Neural progenitor cell (in vitro differentiated cells): ENCODE data around the gene CYYR1. TPM values are rescaled to one million over a fixed set of nuclear protein-coding genes. Genes with fewer than 3 reads are reported as not detected.
"Not testable (repeated sequence)": the region's sequence is repeated elsewhere in the genome, so short reads cannot be mapped to it uniquely, and the experiment has no call there.

Experiments
- DNase-seq: peaks from one replicate; pipeline ENCODE4 v3.0.0-alpha.2; 2016; ENCODE audit warnings: low spot score
- H2AFZ ChIP-seq: fragments of 200-600 bp; sonication (generic); replicated peaks from 2 replicates; pipeline ENCODE4 v1.6.1; 2016; ENCODE audit warnings: antibody characterized with exemption
- H3F3A ChIP-seq: fragments of 200-600 bp; sonication (generic); 2 replicates; pipeline ENCODE4 v1.6.1; 2016; ENCODE audit warnings: antibody characterized with exemption, low read depth
- H3K27ac ChIP-seq: fragments of 200-600 bp; sonication (generic); 2 replicates; pipeline ENCODE4 v1.5.1; 2016; ENCODE audit warnings: mild to moderate bottlenecking
- H3K27me3 ChIP-seq: fragments of 200-600 bp; sonication (generic); 2 replicates; pipeline ENCODE4 v1.6.1; 2016; ENCODE audit warnings: mild to moderate bottlenecking, moderate library complexity
- H3K36me3 ChIP-seq: fragments of 200-600 bp; sonication (generic); 2 replicates; pipeline ENCODE4 v1.5.1; 2016
- H3K4me1 ChIP-seq: fragments of 200-600 bp; sonication (generic); 2 replicates; pipeline ENCODE4 v1.6.1; 2016; ENCODE audit warnings: mixed run types
- H3K4me2 ChIP-seq: fragments of 200-600 bp; sonication (generic); 2 replicates; pipeline ENCODE4 v1.6.1; 2016
- H3K4me3 ChIP-seq: fragments of 200-600 bp; sonication (generic); 2 replicates; pipeline ENCODE4 v1.5.1; 2016
- H3K79me2 ChIP-seq: fragments of 200-600 bp; sonication (generic); 2 replicates; pipeline ENCODE4 v1.6.1; 2016; ENCODE audit warnings: low read depth
- H3K9ac ChIP-seq: fragments of 200-600 bp; sonication (generic); 2 replicates; pipeline ENCODE4 v1.6.1; 2016
- H3K9me3 ChIP-seq: fragments of 200-600 bp; sonication (generic); 2 replicates; pipeline ENCODE4 v1.5.1; 2016; ENCODE audit warnings: low read depth
- H4K20me1 ChIP-seq: fragments of 200-600 bp; sonication (generic); 2 replicates; pipeline ENCODE4 v1.6.1; 2016; ENCODE audit warnings: low read depth
- H3K27ac Mint-ChIP-seq: 3 replicates; pipeline ENCODE4 v1.8.0; 2021; ENCODE audit warnings: mixed read lengths
- H3K27me3 Mint-ChIP-seq: 2 replicates; pipeline ENCODE4 v1.8.0; 2022; ENCODE audit warnings: low read depth, mild to moderate bottlenecking, inconsistent platforms, moderate library complexity, mixed read lengths; ENCODE audit not compliant: insufficient read depth
- H3K36me3 Mint-ChIP-seq: 3 replicates; pipeline ENCODE4 v1.8.0; 2021; ENCODE audit warnings: mixed read lengths
- H3K4me1 Mint-ChIP-seq: 3 replicates; pipeline ENCODE4 v1.8.0; 2021; ENCODE audit warnings: mixed read lengths
- H3K4me3 Mint-ChIP-seq: 3 replicates; pipeline ENCODE4 v1.8.0; 2021; ENCODE audit warnings: mild to moderate bottlenecking, moderate library complexity, mixed read lengths
- H3K9me3 Mint-ChIP-seq: 3 replicates; pipeline ENCODE4 v1.8.0; 2020; ENCODE audit warnings: mixed read lengths
- EZH2 ChIP-seq: fragments of 200-600 bp; sonication (generic); IDR thresholded peaks from 2 replicates; pipeline ENCODE4 v1.6.1; 2017; ENCODE audit warnings: antibody characterized with exemption, mild to moderate bottlenecking, moderate library complexity
- EZH2phosphoT487 ChIP-seq: fragments of 200-600 bp; sonication (generic); IDR thresholded peaks from 2 replicates; pipeline ENCODE4 v1.6.1; 2017; ENCODE audit warnings: antibody characterized with exemption
- total RNA-seq: library from RNA; depleted of rRNA; stranded (reverse); fragments of >200 nt; gene quantifications from 2 replicates; pipeline ENCODE4 v1.2.3, GENCODE V29; 2015; ENCODE audit warnings: low replicate concordance
- TF ChIP-seq, protein P1 (sequence below): fragments of 200-600 bp; sonication (generic); IDR thresholded peaks from 2 replicates; pipeline ENCODE4 v1.5.1; 2017; ENCODE audit warnings: antibody characterized with exemption, mild to moderate bottlenecking

Gene CYYR1
- total RNA-seq, 1 donor from 2014 or later = 25.7 TPM

DNA sequence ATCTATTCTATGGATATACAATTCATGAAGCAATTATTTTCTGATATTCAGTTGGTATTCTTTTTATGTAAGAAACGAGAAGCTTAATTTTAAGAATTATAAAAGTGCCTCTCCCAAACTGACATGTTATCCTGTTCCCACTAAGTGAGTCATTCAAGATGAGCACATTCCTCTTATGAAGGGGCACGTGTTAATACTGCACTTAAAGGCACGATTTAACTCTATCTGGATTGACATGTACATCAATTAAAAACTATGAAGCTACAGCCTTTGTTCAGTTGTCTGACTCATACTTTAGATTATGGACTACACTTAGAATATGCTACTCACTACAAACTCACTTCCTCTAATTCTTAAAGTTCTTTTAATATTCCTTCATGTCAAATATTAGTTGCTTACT is 111.6 kb downstream of the CYYR1 start:
- Mint-ChIP-seq H3K4me1 (no peaks in the 10 kb centered on the region), H3K9me3 (no peaks in the 10 kb centered on the region), H3K4me3 (no peak overlapping the region), H3K27me3 (no peaks in the 10 kb centered on the region), H3K27ac (no peak overlapping the region), H3K36me3 (no peaks in the 10 kb centered on the region)
- Histone ChIP-seq H3K4me2 (no peak overlapping the region), H3K9me3 (no peaks in the 10 kb centered on the region), H3K4me1 (no peaks in the 10 kb centered on the region), H3K27ac (no peak overlapping the region), H3K79me2 (no peaks in the 10 kb centered on the region), H3F3A (no peaks in the 10 kb centered on the region), H3K36me3 (no peaks in the 10 kb centered on the region), H3K4me3 (no peak overlapping the region), H3K9ac (no peak overlapping the region), H4K20me1 (no peaks in the 10 kb centered on the region), H2AFZ (no peak overlapping the region), H3K27me3 (no peaks in the 10 kb centered on the region)
- TF ChIP-seq EZH2 (no peak), EZH2phosphoT487 (no peak)
- TF ChIP-seq, protein P1, sequence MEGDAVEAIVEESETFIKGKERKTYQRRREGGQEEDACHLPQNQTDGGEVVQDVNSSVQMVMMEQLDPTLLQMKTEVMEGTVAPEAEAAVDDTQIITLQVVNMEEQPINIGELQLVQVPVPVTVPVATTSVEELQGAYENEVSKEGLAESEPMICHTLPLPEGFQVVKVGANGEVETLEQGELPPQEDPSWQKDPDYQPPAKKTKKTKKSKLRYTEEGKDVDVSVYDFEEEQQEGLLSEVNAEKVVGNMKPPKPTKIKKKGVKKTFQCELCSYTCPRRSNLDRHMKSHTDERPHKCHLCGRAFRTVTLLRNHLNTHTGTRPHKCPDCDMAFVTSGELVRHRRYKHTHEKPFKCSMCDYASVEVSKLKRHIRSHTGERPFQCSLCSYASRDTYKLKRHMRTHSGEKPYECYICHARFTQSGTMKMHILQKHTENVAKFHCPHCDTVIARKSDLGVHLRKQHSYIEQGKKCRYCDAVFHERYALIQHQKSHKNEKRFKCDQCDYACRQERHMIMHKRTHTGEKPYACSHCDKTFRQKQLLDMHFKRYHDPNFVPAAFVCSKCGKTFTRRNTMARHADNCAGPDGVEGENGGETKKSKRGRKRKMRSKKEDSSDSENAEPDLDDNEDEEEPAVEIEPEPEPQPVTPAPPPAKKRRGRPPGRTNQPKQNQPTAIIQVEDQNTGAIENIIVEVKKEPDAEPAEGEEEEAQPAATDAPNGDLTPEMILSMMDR = no peak
- DNase-seq = no peak

DNA sequence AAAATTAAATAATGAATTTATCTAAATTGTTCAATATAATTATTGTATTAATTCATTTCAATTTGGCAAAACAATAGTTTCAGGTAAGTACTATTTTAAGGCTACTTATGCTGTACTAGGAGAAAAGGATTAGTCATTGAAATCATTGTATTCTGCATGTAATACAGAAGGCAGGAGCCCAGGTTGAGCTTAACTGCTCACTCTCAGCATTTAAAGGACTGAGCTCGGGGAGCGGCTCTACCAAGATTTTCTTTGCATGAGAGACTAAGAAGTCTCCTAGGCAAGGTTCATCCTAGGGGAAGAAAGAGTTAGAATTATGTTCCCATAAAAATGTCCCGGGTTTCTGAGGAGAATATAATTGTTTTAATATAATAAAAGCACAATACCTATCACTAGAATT is 112.5 kb downstream of the CYYR1 start:
- Histone ChIP-seq H3K36me3 (no peaks in the 10 kb centered on the region), H3K9me3 (no peaks in the 10 kb centered on the region), H3K4me1 (no peaks in the 10 kb centered on the region), H3K79me2 (no peaks in the 10 kb centered on the region), H3K4me2 (no peak overlapping the region), H3K4me3 (no peak overlapping the region), H4K20me1 (no peaks in the 10 kb centered on the region), H2AFZ (no peak overlapping the region), H3K27me3 (no peaks in the 10 kb centered on the region), H3K9ac (no peak overlapping the region), H3F3A (no peaks in the 10 kb centered on the region), H3K27ac (no peak overlapping the region)
- H3K4me1 Mint-ChIP-seq = no peaks in the 10 kb centered on the region
- no peaks in the 10 kb centered on the region for H3K27me3 Mint-ChIP-seq
- H3K36me3 Mint-ChIP-seq = no peaks in the 10 kb centered on the region
- H3K27ac Mint-ChIP-seq = no peak overlapping the region
- TF ChIP-seq EZH2phosphoT487 (no peak), EZH2 (no peak)
- TF ChIP-seq, protein P1 = no peak
- no peaks in the 10 kb centered on the region for H3K9me3 Mint-ChIP-seq
- DNase-seq = no peak
- no peak overlapping the region for H3K4me3 Mint-ChIP-seq

DNA sequence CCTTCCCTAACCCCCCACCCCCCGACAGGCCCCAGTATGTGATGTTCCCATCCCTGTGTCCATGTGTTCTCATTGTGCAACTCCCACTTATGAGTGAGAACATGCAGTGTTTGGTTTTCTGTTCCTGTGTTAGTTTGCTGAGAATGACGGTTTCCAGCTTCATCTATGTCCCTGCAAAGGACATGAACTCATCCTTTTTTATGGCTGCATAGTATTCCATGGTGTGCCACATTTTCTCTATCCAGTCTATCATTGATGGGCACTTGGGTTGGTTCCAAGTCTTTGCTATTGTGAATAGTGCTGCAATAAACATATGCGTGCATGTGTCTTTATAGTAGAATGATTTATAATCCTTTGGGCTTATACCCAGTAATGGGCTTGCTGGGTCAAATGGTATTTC is 114.2 kb downstream of the CYYR1 start:
- H3K36me3 Mint-ChIP-seq, H3K27ac Mint-ChIP-seq, H3K27ac ChIP-seq, H4K20me1 ChIP-seq, H3K9me3 Mint-ChIP-seq, H3K4me1 Mint-ChIP-seq, H3K4me1 ChIP-seq, H3K4me3 Mint-ChIP-seq, H3K4me2 ChIP-seq, H3K27me3 Mint-ChIP-seq, DNase-seq, H3K27me3 ChIP-seq, H2AFZ ChIP-seq, H3K4me3 ChIP-seq, H3K9ac ChIP-seq, H3F3A ChIP-seq, H3K36me3 ChIP-seq, H3K79me2 ChIP-seq, H3K9me3 ChIP-seq: not testable (repeated sequence)

DNA sequence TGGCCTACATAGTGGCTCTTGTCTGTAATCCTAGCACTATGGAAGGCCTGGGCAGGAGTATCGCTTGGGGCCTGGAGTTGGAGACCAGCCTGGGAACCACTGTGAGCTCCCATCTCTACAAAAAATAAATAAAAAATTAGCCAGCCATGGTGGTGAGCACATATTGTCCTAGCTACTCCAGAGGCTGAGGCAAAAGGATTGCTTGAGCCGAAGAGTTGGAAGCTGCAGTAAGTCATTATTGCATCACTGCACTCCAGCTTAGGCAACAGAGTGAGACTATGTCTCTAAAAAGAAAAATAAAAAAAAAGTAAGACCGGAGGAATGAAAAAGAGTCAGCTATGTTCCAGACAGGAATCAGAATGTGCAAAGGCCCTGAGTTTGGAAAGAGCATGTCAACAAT is 115.3 kb downstream of the CYYR1 start:
- Mint-ChIP-seq H3K27ac (no peak overlapping the region), H3K4me1 (no peaks in the 10 kb centered on the region), H3K36me3 (no peaks in the 10 kb centered on the region), H3K4me3 (no peak overlapping the region), H3K27me3 (peaks cover 2% of the 10 kb centered on the region), H3K9me3 (no peaks in the 10 kb centered on the region)
- H3K4me2 ChIP-seq = no peak overlapping the region
- no peaks in the 10 kb centered on the region for H3K27me3 ChIP-seq
- no peaks in the 10 kb centered on the region for H3K36me3 ChIP-seq
- TF ChIP-seq, protein P1 = no peak
- TF ChIP-seq EZH2phosphoT487 (no peak), EZH2 (no peak)
- no peak for DNase-seq
- H3K4me3 ChIP-seq = no peak overlapping the region
- H3K79me2 ChIP-seq = no peaks in the 10 kb centered on the region
- no peak overlapping the region for H2AFZ ChIP-seq
- H3K9ac ChIP-seq = no peak overlapping the region
- H3K9me3 ChIP-seq = no peaks in the 10 kb centered on the region
- H3F3A ChIP-seq = no peaks in the 10 kb centered on the region
- H3K27ac ChIP-seq = no peak overlapping the region
- H4K20me1 ChIP-seq = no peaks in the 10 kb centered on the region
- H3K4me1 ChIP-seq = no peaks in the 10 kb centered on the region
